Neuronal stem cell (in vitro differentiated cells): Measurements from ENCODE around the gene CDK17.

Experiments used
- DNase-seq: peaks from one replicate; pipeline ENCODE4 v3.0.0-alpha.2; 2013; ENCODE audit warnings: low spot score
- H2AFZ ChIP-seq: one replicate; pipeline ENCODE4 v1.6.1; 2013; ENCODE audit warnings: mild to moderate bottlenecking, low read length, inconsistent platforms
- H2AK5ac ChIP-seq: 2 replicates; pipeline ENCODE4 v1.6.1; 2013; ENCODE audit warnings: low read depth, mild to moderate bottlenecking, inconsistent platforms, low read length, moderate library complexity, mixed read lengths
- H2BK120ac ChIP-seq: 2 replicates; pipeline ENCODE4 v1.6.1; 2013; ENCODE audit warnings: low read depth, mild to moderate bottlenecking, inconsistent platforms, low read length, moderate library complexity, mixed read lengths
- H2BK12ac ChIP-seq: one replicate; pipeline ENCODE4 v1.6.1; 2013; ENCODE audit warnings: low read length, inconsistent platforms
- H2BK15ac ChIP-seq: 2 replicates; pipeline ENCODE4 v1.6.1; 2013; ENCODE audit warnings: mild to moderate bottlenecking, low read length, inconsistent platforms, mixed read lengths
- H2BK5ac ChIP-seq: one replicate; pipeline ENCODE4 v1.6.1; 2013; ENCODE audit warnings: inconsistent platforms, mild to moderate bottlenecking, low read length, moderate library complexity
- H3K14ac ChIP-seq: one replicate; pipeline ENCODE4 v1.6.1; 2013; ENCODE audit warnings: low read length, inconsistent platforms
- H3K18ac ChIP-seq: 2 replicates; pipeline ENCODE4 v1.6.1; 2013; ENCODE audit warnings: low read length, inconsistent platforms
- H3K23ac ChIP-seq: 2 replicates; pipeline ENCODE4 v1.6.1; 2013; ENCODE audit warnings: low read depth, mild to moderate bottlenecking, mixed read lengths, low read length, inconsistent platforms; ENCODE audit not compliant: poor library complexity
- H3K27ac ChIP-seq: replicated peaks from 3 replicates; pipeline ENCODE4 v1.5.1; 2013; ENCODE audit warnings: low read length, inconsistent platforms
- H3K27me3 ChIP-seq, 3 experiments: 2 replicates each; pipeline ENCODE4 v1.6.1; 2013; ENCODE audit warnings: low read length in 3 of 3, mild to moderate bottlenecking in 2 of 3, inconsistent platforms in 1 of 3, low read depth in 1 of 3, mixed read lengths in 1 of 3, moderate library complexity in 1 of 3; ENCODE audit not compliant: control insufficient read depth in 3 of 3, insufficient read depth in 3 of 3
- H3K36me3 ChIP-seq, 2 donors: replicated peaks in 1 of 2; 2 replicates each; pipeline ENCODE4 v1.6.1; 2013; ENCODE audit warnings: low read length in 2 of 2; ENCODE audit not compliant: control insufficient read depth in 2 of 2, insufficient read depth in 2 of 2
- H3K4ac ChIP-seq: 2 replicates; pipeline ENCODE4 v1.6.1; 2013; ENCODE audit warnings: inconsistent platforms, mild to moderate bottlenecking, low read length, moderate library complexity
- H3K4me1 ChIP-seq, 2 donors: 1 replicate in 1 of 2; 2 replicates in 1 of 2; pipeline ENCODE4 v1.6.1; 2013; ENCODE audit warnings: low read length in 2 of 2, low read depth in 1 of 2; ENCODE audit not compliant: control insufficient read depth in 2 of 2, insufficient read depth in 1 of 2
- H3K4me2 ChIP-seq: one replicate; pipeline ENCODE4 v1.6.1; 2013; ENCODE audit warnings: mild to moderate bottlenecking, low read length, inconsistent platforms; ENCODE audit not compliant: insufficient read depth, poor library complexity, severe bottlenecking
- H3K4me3 ChIP-seq, 2 donors: 2 replicates each; pipeline ENCODE4 v1.5.1; 2013; ENCODE audit warnings: low read length in 2 of 2, mild to moderate bottlenecking in 2 of 2, inconsistent platforms in 1 of 2, moderate library complexity in 1 of 2
- H3K79me1 ChIP-seq: one replicate; pipeline ENCODE4 v1.6.1; 2013; ENCODE audit warnings: low read depth, mild to moderate bottlenecking, inconsistent platforms, low read length, moderate library complexity
- H3K9ac ChIP-seq: one replicate; pipeline ENCODE4 v1.6.1; 2013; ENCODE audit warnings: mild to moderate bottlenecking, low read depth, low read length, inconsistent platforms; ENCODE audit not compliant: poor library complexity
- H3K9me3 ChIP-seq, 2 donors: replicated peaks in 1 of 2; 2 replicates each; pipeline versions ENCODE3 to v1.6.1; 2013; ENCODE audit warnings: low read length in 2 of 2, mild to moderate bottlenecking in 2 of 2, inconsistent platforms in 1 of 2, low read depth in 1 of 2, mixed read lengths in 1 of 2, moderate library complexity in 1 of 2; ENCODE audit not compliant: control insufficient read depth in 2 of 2, insufficient read depth in 1 of 2
- H4K8ac ChIP-seq: one replicate; pipeline ENCODE4 v1.6.1; 2013; ENCODE audit warnings: low read depth, mild to moderate bottlenecking, inconsistent platforms, low read length, moderate library complexity
- H4K91ac ChIP-seq: one replicate; pipeline ENCODE4 v1.6.1; 2013; ENCODE audit warnings: low read length, low read depth, mild to moderate bottlenecking, inconsistent platforms; ENCODE audit not compliant: poor library complexity
- WGBS, 2 donors: extraction: QIAGEN DNeasy Blood & Tissue Kit; methylation state at CpG; one replicate each; pipeline ENCODE4 v1.1.7; 2013; ENCODE audit warnings: missing lambda C conversion rate in 2 of 2, mixed read lengths in 1 of 2; ENCODE audit not compliant: insufficient read length in 2 of 2, insufficient replicate concordance in 1 of 2; ENCODE audit errors: extremely low coverage in 2 of 2; 5-methylcytosine and 5-hydroxymethylcytosine counted together

The CDK17 gene

GRCh38 chr12:96263449-96263902 is 136.8 kb downstream of the CDK17 start:
- no peak overlapping the region for H2AFZ ChIP-seq
- H3K27ac ChIP-seq, result no peak overlapping the region
- no peak overlapping the region for H2AK5ac ChIP-seq
- no peak overlapping the region for H4K8ac ChIP-seq
- H3K36me3 ChIP-seq, result peaks cover 0 to 75% of the 10 kb centered on the region in 2 donors
- no peak for DNase-seq
- H3K27me3 ChIP-seq, result no peaks in the 10 kb centered on the region
- H2BK120ac ChIP-seq, result no peak overlapping the region
- no peak overlapping the region for H3K4me3 ChIP-seq
- no peak overlapping the region for H3K4ac ChIP-seq
- no peak overlapping the region for H2BK15ac ChIP-seq
- no peaks in the 10 kb centered on the region for H3K9me3 ChIP-seq
- no peak overlapping the region for H3K23ac ChIP-seq
- no peak overlapping the region for H2BK12ac ChIP-seq
- H3K4me1 ChIP-seq, result peaks cover under 1 to 2% of the 10 kb centered on the region in 2 donors
- no peak overlapping the region for H3K18ac ChIP-seq
- H3K9ac ChIP-seq, result no peak overlapping the region
- H2BK5ac ChIP-seq, result no peak overlapping the region
- no CpG with 5 or more reads among the region's 11 CpGs for WGBS, 2 donors
- no peak overlapping the region for H3K4me2 ChIP-seq
- no peak overlapping the region for H3K14ac ChIP-seq
- H4K91ac ChIP-seq, result no peak overlapping the region
- no peaks in the 10 kb centered on the region for H3K79me1 ChIP-seq

GRCh38 chr12:96261557-96261956 is 138.7 kb downstream of the CDK17 start:
- Histone ChIP-seq H3K4me2 (no peak overlapping the region), H4K91ac (no peak overlapping the region), H3K23ac (no peak overlapping the region), H2AFZ (no peak overlapping the region), H3K18ac (no peak overlapping the region), H3K9me3 (no peaks in the 10 kb centered on the region), H4K8ac (no peak overlapping the region), H3K4ac (no peak overlapping the region), H3K27ac (no peak overlapping the region), H2BK5ac (no peak overlapping the region), H3K9ac (no peak overlapping the region), H3K36me3 (peaks cover 0 to 58% of the 10 kb centered on the region in 2 donors), H3K79me1 (no peaks in the 10 kb centered on the region), H2AK5ac (no peak overlapping the region), H2BK15ac (no peak overlapping the region), H2BK120ac (no peak overlapping the region), H3K14ac (no peak overlapping the region), H3K4me3 (no peak overlapping the region), H3K27me3 (no peaks in the 10 kb centered on the region), H3K4me1 (peaks cover 2 to 3% of the 10 kb centered on the region in 2 donors), H2BK12ac (no peak overlapping the region)
- DNase-seq, result no peak
- WGBS, 2 donors, result no CpG with 5 or more reads among the region's 5 CpGs

- H3K36me3 ChIP-seq, result peaks cover 0 to 55% of the 10 kb centered on the region in 2 donors
- WGBS, 2 donors, result no CpG with 5 or more reads among the region's 3 CpGs
- H2BK12ac ChIP-seq, result no peak overlapping the region
Observed at GRCh38 chr12:96260644-96261043, 139.6 kb downstream of the CDK17 start.

GRCh38 chr12:96260231-96260630 is 140.0 kb downstream of the CDK17 start:
- Histone ChIP-seq H2AFZ (no peak overlapping the region), H3K4me1 (peaks cover 2 to 3% of the 10 kb centered on the region in 2 donors), H3K14ac (no peak overlapping the region), H3K18ac (no peak overlapping the region), H3K79me1 (no peaks in the 10 kb centered on the region), H3K9me3 (no peaks in the 10 kb centered on the region), H2BK5ac (no peak overlapping the region), H2BK120ac (no peak overlapping the region), H2AK5ac (no peak overlapping the region), H3K27me3 (no peaks in the 10 kb centered on the region), H2BK15ac (no peak overlapping the region), H3K4ac (no peak overlapping the region), H2BK12ac (no peak overlapping the region), H3K27ac (no peak overlapping the region), H4K91ac (no peak overlapping the region), H3K9ac (no peak overlapping the region), H3K4me2 (no peak overlapping the region), H3K23ac (no peak overlapping the region), H4K8ac (no peak overlapping the region), H3K36me3 (peaks cover 0 to 52% of the 10 kb centered on the region in 2 donors), H3K4me3 (no peak overlapping the region)
- DNase-seq, result no peak
- WGBS, 2 donors, result no CpG with 5 or more reads among the region's 2 CpGs

More at GRCh38 chr12:96260644-96261043, 139.6 kb downstream of the CDK17 start:
- DNase-seq, result no peak
- Histone ChIP-seq H3K14ac (no peak overlapping the region), H3K23ac (no peak overlapping the region), H4K8ac (no peak overlapping the region), H2AK5ac (no peak overlapping the region), H3K27ac (no peak overlapping the region), H3K4me2 (no peak overlapping the region), H3K4ac (no peak overlapping the region), H3K9ac (no peak overlapping the region), H3K18ac (no peak overlapping the region), H3K27me3 (no peaks in the 10 kb centered on the region), H3K4me1 (peaks cover 2 to 3% of the 10 kb centered on the region in 2 donors), H2AFZ (no peak overlapping the region), H2BK15ac (no peak overlapping the region), H4K91ac (no peak overlapping the region), H2BK120ac (no peak overlapping the region), H3K9me3 (no peaks in the 10 kb centered on the region), H3K4me3 (no peak overlapping the region), H2BK5ac (no peak overlapping the region), H3K79me1 (no peaks in the 10 kb centered on the region)
